GM18868 (cell line): Measurements from ENCODE around the gene COL6A2.
"Not testable (repeated sequence)": the region's sequence is repeated elsewhere in the genome, so short reads cannot be mapped to it uniquely, and the experiment has no call there.

Experiments used
- ATAC-seq: cut with Tn5 transposase; IDR thresholded peaks from one replicate; pipeline ENCODE4 v1.9.1; 2021; ENCODE audit warnings: mild to moderate bottlenecking, moderate library complexity; ENCODE audit not compliant: unreplicated experiment

COL6A2 gene

GRCh38 chr21:46170436-46171193 is 72.7 kb downstream of the COL6A2 start:
- not testable (repeated sequence) for ATAC-seq

DNA sequence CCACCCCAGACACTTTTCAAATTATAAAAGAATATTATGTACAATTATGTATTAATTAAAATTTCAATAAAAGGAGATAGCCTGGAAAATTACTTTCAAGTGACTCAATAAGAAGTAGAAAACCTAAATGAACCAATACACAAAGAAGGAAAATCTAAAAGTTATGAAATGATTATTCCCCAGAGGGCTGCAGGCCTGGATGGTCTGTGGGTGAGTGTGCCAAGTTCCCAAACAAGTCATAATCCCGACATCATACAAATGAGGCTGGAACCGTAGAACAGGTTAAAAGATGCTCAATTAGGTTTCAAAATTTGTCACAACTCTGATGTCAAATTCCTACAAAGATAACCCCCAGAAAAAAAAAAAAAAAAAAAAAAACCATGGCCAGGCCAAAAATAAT is 73.7 kb downstream of the COL6A2 start:
- no peak for ATAC-seq

- no peak for ATAC-seq
Observed at GRCh38 chr21:46171996-46172862, 74.3 kb downstream of the COL6A2 start.

- ATAC-seq, result no peak
Observed at GRCh38 chr21:46172863-46173528, 75.1 kb downstream of the COL6A2 start.

DNA sequence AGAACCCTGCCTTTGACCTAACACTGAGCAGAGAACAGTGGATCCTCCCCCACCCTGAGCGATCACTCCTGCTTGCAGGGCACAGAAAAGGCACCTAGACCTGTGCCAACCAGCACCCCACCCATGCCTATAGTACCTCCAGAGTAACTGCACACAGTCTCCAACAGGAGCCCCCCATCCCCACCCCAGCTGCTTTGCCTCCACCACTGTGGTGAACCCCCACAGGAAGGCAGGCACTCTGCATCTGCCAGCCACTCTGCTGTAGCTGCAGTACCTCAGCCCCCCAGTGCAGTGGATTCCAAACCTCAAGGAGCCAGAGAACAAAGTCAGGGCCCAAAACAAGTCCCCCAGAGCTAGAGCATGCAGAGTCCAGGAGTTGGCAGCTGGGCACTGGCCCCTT is 75.7 kb downstream of the COL6A2 start:
- no peak for ATAC-seq

DNA sequence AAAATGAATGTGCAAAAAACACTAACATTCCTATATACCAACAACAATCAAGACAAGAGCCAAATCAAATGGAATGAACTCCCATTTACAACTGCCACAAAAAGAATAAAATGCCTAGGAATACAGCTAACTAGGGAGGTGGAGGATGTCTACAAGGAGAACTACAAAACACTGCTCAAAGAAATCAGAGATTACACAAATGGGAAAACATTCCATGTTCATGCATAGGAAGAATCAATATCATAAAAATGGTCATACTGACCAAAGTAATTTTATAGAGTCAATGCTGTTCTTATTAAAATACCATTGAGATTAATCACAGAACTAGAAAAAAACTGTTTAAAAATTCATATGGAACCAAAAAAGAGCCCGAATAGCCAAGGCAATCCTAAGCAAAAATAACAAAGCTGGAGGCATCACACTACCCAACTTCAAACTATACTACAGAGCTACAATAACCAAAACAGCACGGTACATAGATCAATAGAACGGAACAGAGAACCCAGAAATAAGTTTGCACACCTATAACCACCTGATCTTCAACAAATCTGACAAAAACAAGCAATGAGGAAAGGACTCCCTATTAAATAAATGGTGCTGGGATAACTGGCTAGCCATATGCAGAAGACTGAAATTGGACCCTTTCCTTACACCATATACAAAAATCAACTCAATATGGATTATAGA is 78.7 kb downstream of the COL6A2 start:
- not testable (repeated sequence) for ATAC-seq

DNA sequence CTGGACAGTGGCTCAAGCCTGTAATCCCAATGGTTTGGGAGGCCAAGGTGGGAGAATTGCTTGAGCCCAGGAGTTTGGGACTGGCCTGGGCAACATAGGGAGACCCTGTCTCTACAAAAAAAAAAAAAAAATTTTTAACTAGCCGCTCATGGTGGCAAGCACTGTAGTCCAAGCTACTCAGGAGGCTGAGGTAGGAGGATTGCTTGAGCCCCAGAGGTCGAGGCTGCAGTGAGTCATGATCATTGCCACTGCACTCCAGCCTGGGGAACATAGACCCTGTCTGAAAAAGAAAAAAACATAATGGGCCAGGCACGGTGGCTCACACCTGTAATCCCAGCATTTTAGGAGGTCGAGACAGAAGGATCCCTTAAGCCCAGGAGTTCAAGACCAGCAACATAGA is 81.0 kb downstream of the COL6A2 start:
- ATAC-seq, result no peak
